OCI-LY1 (cell line): ENCODE data around the gene MON1A.

Experiments used
- EZH2 ChIP-seq: fragments of 200-600 bp; sonication (generic), shearing (Covaris generic); IDR thresholded peaks from 2 replicates; pipeline ENCODE4 v1.8.0; 2017; ENCODE audit warnings: borderline replicate concordance, mixed run types, mild to moderate bottlenecking, antibody characterized with exemption, low read length, moderate library complexity, mixed read lengths
- TF ChIP-seq, protein P1 (sequence below): fragments of 200-600 bp; sonication (generic), shearing (Covaris generic); IDR thresholded peaks from 2 replicates; pipeline ENCODE4 v1.5.1; 2017; ENCODE audit warnings: mild to moderate bottlenecking, antibody characterized with exemption, low read length, moderate library complexity, mixed read lengths

DNA sequence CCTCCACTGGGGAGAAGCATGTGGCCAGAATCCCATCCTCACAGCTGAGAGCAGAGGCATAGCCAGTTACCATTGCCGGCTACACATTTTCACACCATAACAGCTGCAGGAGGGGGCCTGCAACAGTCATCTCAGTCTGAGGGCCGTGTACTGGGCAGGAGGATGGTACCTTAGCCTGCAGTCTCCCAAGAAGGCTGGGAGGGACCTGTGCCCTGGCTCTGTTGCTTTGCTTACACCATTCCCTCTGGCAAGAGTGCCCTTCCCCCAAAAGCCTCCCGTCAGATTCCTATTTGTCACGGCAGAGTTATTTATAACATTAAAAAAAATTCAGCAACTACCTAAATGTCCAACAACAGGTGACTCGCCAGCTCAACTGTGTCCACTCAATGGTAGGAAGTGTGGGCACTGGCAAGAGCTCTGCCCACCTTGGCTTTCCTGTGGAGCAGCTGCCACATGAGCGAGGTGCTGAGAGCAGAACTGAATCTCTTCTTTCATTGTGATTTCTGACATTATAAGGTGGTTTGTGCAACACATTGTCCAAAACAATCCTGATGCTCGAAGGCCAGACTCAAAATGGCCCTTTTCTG, 64.3 kb downstream of the MON1A start:
- TF ChIP-seq, protein P1, sequence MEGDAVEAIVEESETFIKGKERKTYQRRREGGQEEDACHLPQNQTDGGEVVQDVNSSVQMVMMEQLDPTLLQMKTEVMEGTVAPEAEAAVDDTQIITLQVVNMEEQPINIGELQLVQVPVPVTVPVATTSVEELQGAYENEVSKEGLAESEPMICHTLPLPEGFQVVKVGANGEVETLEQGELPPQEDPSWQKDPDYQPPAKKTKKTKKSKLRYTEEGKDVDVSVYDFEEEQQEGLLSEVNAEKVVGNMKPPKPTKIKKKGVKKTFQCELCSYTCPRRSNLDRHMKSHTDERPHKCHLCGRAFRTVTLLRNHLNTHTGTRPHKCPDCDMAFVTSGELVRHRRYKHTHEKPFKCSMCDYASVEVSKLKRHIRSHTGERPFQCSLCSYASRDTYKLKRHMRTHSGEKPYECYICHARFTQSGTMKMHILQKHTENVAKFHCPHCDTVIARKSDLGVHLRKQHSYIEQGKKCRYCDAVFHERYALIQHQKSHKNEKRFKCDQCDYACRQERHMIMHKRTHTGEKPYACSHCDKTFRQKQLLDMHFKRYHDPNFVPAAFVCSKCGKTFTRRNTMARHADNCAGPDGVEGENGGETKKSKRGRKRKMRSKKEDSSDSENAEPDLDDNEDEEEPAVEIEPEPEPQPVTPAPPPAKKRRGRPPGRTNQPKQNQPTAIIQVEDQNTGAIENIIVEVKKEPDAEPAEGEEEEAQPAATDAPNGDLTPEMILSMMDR, result no peak
- no peak for TF ChIP-seq EZH2
